IMR-90 (cell line): Measurements from ENCODE around the gene FBXL16. TPM values are rescaled to one million over a fixed set of nuclear protein-coding genes. Genes with fewer than 3 reads are reported as not detected.

Experiments used
- ATAC-seq: fragments of 200-7000 bp; cut with Tn5 transposase; 2 replicates; pipeline ENCODE4 v1.9.1; 2020; ENCODE audit warnings: low read depth, mild to moderate bottlenecking, moderate library complexity
- BruUV-seq: library from RNA; stranded (reverse); fragments of 400-500 nt; replicated peaks from 2 replicates; lab custom pipeline; 2021; lab: Mats Ljungman, UMichigan
- CTCF ChIA-PET: fragments of 300-600 bp; formaldehyde crosslinking; extraction: SDS; loops from one replicate; lab custom pipeline; 2021; ENCODE audit warnings: antibody characterized with exemption; lab: Yijun Ruan, JAX
- POLR2A ChIA-PET: fragments of 300-600 bp; sonication (Branson Sonifier 250); formaldehyde crosslinking; loops from one replicate; lab custom pipeline; 2022; ENCODE audit warnings: antibody characterized with exemption; ENCODE audit not compliant: unreplicated experiment; lab: Charles Lee
- DNase-seq: peaks from one replicate; pipeline ENCODE4 v3.0.0; 2013
- H2AFZ ChIP-seq: replicated peaks from 2 replicates; pipeline ENCODE3; 2013; ENCODE audit warnings: low read length, mild to moderate bottlenecking; ENCODE audit not compliant: poor library complexity
- H2AK5ac ChIP-seq: 2 replicates; pipeline ENCODE4 v1.6.1; 2013; ENCODE audit warnings: low read depth, low read length, inconsistent platforms
- H2AK9ac ChIP-seq: replicated peaks from 2 replicates; pipeline ENCODE3; 2013; ENCODE audit warnings: mild to moderate bottlenecking, low read depth, low read length, moderate library complexity; ENCODE audit not compliant: poor library complexity
- H2BK120ac ChIP-seq: 2 replicates; pipeline ENCODE4 v1.6.1; 2013; ENCODE audit warnings: low read depth, low read length, inconsistent platforms
- H2BK15ac ChIP-seq: 3 replicates; pipeline ENCODE4 v1.6.1; 2013; ENCODE audit warnings: low read depth, low read length, inconsistent platforms
- H2BK20ac ChIP-seq: 2 replicates; pipeline ENCODE4 v1.6.1; 2013; ENCODE audit warnings: low read depth, mild to moderate bottlenecking, inconsistent platforms, low read length, moderate library complexity
- H2BK5ac ChIP-seq: 2 replicates; pipeline ENCODE4 v1.6.1; 2013; ENCODE audit warnings: mild to moderate bottlenecking, low read depth, low read length, inconsistent platforms; ENCODE audit not compliant: poor library complexity, severe bottlenecking
- H3K14ac ChIP-seq: replicated peaks from 2 replicates; pipeline ENCODE4 v1.6.1; 2013; ENCODE audit warnings: low read depth, low read length, inconsistent platforms
- H3K18ac ChIP-seq: 2 replicates; pipeline ENCODE4 v1.6.1; 2013; ENCODE audit warnings: low read depth, low read length, control low read depth
- H3K23ac ChIP-seq: 2 replicates; pipeline ENCODE4 v1.6.1; 2013; ENCODE audit warnings: low read depth, low read length, inconsistent platforms
- H3K27ac ChIP-seq: 2 replicates; pipeline ENCODE4 v1.5.1; 2013; ENCODE audit warnings: mild to moderate bottlenecking, control low read depth, low read length; ENCODE audit not compliant: insufficient read depth
- H3K27me3 ChIP-seq: 2 replicates; pipeline ENCODE4 v1.6.1; 2013; ENCODE audit warnings: low read length; ENCODE audit not compliant: control insufficient read depth, insufficient read depth
- H3K36me3 ChIP-seq: 2 replicates; pipeline ENCODE4 v1.6.1; 2013; ENCODE audit warnings: low read length, mixed read lengths; ENCODE audit not compliant: control insufficient read depth, insufficient read depth
- H3K4ac ChIP-seq: 2 replicates; pipeline ENCODE4 v1.6.1; 2013; ENCODE audit warnings: low read depth, low read length, inconsistent platforms
- H3K4me1 ChIP-seq: 2 replicates; pipeline ENCODE4 v1.6.1; 2013; ENCODE audit warnings: low read length, mixed read lengths; ENCODE audit not compliant: control insufficient read depth, insufficient read depth
- H3K4me2 ChIP-seq: 2 replicates; pipeline ENCODE4 v1.6.1; 2013; ENCODE audit warnings: low read depth, mild to moderate bottlenecking, control low read depth, low read length, moderate library complexity
- H3K4me3 ChIP-seq: 2 replicates; pipeline ENCODE4 v1.5.1; 2013; ENCODE audit warnings: low read depth, mild to moderate bottlenecking, control low read depth, low read length, moderate library complexity; ENCODE audit not compliant: insufficient read depth
- H3K56ac ChIP-seq: 2 replicates; pipeline ENCODE4 v1.6.1; 2013; ENCODE audit warnings: low read length, inconsistent platforms; ENCODE audit not compliant: insufficient read depth; ENCODE audit errors: extremely low read depth
- H3K79me1 ChIP-seq, 2 experiments: 2 replicates each; pipeline ENCODE4 v1.6.1; 2013; ENCODE audit warnings: low read length in 2 of 2, inconsistent platforms in 1 of 2, low read depth in 1 of 2
- H3K9ac ChIP-seq: 2 replicates; pipeline ENCODE4 v1.6.1; 2013; ENCODE audit warnings: low read depth, low read length, control low read depth
- H3K9me1 ChIP-seq: 2 replicates; pipeline ENCODE4 v1.6.1; 2013; ENCODE audit warnings: low read length, inconsistent platforms; ENCODE audit not compliant: insufficient read depth
- H3K9me3 ChIP-seq: 2 replicates; pipeline ENCODE4 v1.6.1; 2013; ENCODE audit warnings: low read length; ENCODE audit not compliant: control insufficient read depth, insufficient read depth
- H4K20me1 ChIP-seq: 2 replicates; pipeline ENCODE4 v1.6.1; 2013; ENCODE audit warnings: low read length, inconsistent platforms; ENCODE audit not compliant: insufficient read depth
- H4K5ac ChIP-seq: 2 replicates; pipeline ENCODE4 v1.6.1; 2013; ENCODE audit warnings: mild to moderate bottlenecking, low read depth, low read length, control low read depth
- H4K8ac ChIP-seq, 2 experiments: 2 replicates each; pipeline ENCODE4 v1.6.1; 2013; ENCODE audit warnings: low read depth in 2 of 2, low read length in 2 of 2, control low read depth in 1 of 2, inconsistent platforms in 1 of 2
- H4K91ac ChIP-seq: 2 replicates; pipeline ENCODE4 v1.6.1; 2013; ENCODE audit warnings: low read depth, low read length, inconsistent platforms; ENCODE audit not compliant: insufficient read depth
- BHLHE40 ChIP-seq: fragments of 150-350 bp; IDR thresholded peaks from 2 replicates; pipeline ENCODE4 v1.6.1; 2016; ENCODE audit warnings: mild to moderate bottlenecking, low read depth, low read length
- CHD1 ChIP-seq: IDR thresholded peaks from 2 replicates; pipeline ENCODE4 v1.6.1; 2012; ENCODE audit warnings: low read depth, low read length, improper control_type of control experiment
- ELK1 ChIP-seq: fragments of 150-350 bp; IDR thresholded peaks from 2 replicates; pipeline ENCODE4 v1.6.1; 2016; ENCODE audit warnings: low read depth, mild to moderate bottlenecking, low read length, moderate library complexity, borderline replicate concordance
- POLR2A ChIP-seq: IDR thresholded peaks from 2 replicates; pipeline ENCODE4 v1.6.1; 2012; ENCODE audit warnings: mild to moderate bottlenecking, low read depth, low read length
- WGBS, 2 experiments: methylation state at CpG; one replicate each; pipeline versions ENCODE4 v1.1.5 to v1.1.7; 2013; ENCODE audit warnings: missing lambda C conversion rate in 2 of 2; ENCODE audit not compliant: insufficient read length in 1 of 2; ENCODE audit errors: extremely low coverage in 2 of 2; 5-methylcytosine and 5-hydroxymethylcytosine counted together
- dilution Hi-C: fragments of 300-500 bp; cut with HindIII; formaldehyde crosslinking; loops from one replicate; pipeline ENCODE4 v1.14.3; 2018; ENCODE audit warnings: low sequenced_read_pairs; ENCODE audit not compliant: unreplicated experiment
- in situ Hi-C: fragments of 300-500 bp; cut with MboI; formaldehyde crosslinking; loops from 3 replicates; pipeline ENCODE4 v1.14.3; 2019; ENCODE audit warnings: low sequenced_read_pairs, inconsistent platforms, mixed read lengths
- intact Hi-C: fragments of 100-400 bp; cut with micrococcal nuclease; formaldehyde crosslinking; loops from 2 replicates; pipeline ENCODE4 v1.10.0; 2022
- polyA plus RNA-seq, 3 experiments: library from polyadenylated mRNA; depleted of rRNA; stranded (reverse); fragments of >200 nt; gene quantifications; 2 replicates each; pipeline ENCODE4 v1.2.3, GENCODE V29; 2012; ENCODE audit warnings: low replicate concordance in 1 of 3
- total RNA-seq: library from RNA; depleted of rRNA; stranded (reverse); fragments of >200 nt; gene quantifications from 2 replicates; pipeline ENCODE4 v1.2.3, GENCODE V29; 2012

The FBXL16 gene
- total and polyA plus RNA-seq, 2 of the 4 experiments (the other 2 are of a cell fraction), result 0.18 to 2.2 TPM

- intact Hi-C loops (no loop called here), in situ Hi-C loops (loop anchor here (25.0 kb wide), 1 partner anchor 341 kb away; the partner anchor contains the start of gene SSTR5), dilution Hi-C loops (no loop called here)
- Histone ChIP-seq H2BK15ac (no peak within 1 kb of the TSS), H2AFZ (peak within 1 kb of the TSS; percentile 96), H3K9ac (peak within 1 kb of the TSS; percentile 88), H3K79me1 (peaks cover 13 to 18% of the 10 kb centered on the region in 2 experiments), H2AK9ac (peak within 1 kb of the TSS; percentile 92), H3K27me3 (no peaks in the 10 kb centered on the region), H3K14ac (peak within 1 kb of the TSS; percentile 49; the same call in 1 of the 2 replicates), H3K4me1 (peaks cover 13% of the 10 kb centered on the region), H2AK5ac (peak within 1 kb of the TSS; percentile 95), H4K5ac (peak within 1 kb of the TSS; percentile 95), H4K20me1 (peaks cover 6% of the 10 kb centered on the region), H4K91ac (peak within 1 kb of the TSS; percentile 81), H3K56ac (peak within 1 kb of the TSS; percentile 64), H3K4me3 (peak within 1 kb of the TSS; percentile 98), H3K27ac (peak within 1 kb of the TSS; percentile 97), H2BK20ac (no peak within 1 kb of the TSS), H2BK120ac (peak within 1 kb of the TSS; percentile 10; the same call in 1 of the 2 replicates), H2BK5ac (peak within 1 kb of the TSS; percentile 93), H3K9me3 (no peaks in the 10 kb centered on the region), H3K9me1 (no peaks in the 10 kb centered on the region), H4K8ac (peak within 1 kb of the TSS; percentile 92 to 94), H3K23ac (peak within 1 kb of the TSS; percentile 28; the same call in 1 of the 2 replicates), H3K36me3 (peaks cover 1% of the 10 kb centered on the region; the same call in 1 of the 2 replicates), H3K4me2 (peak within 1 kb of the TSS; percentile 79), H3K18ac (peak within 1 kb of the TSS; percentile 58; the same call in 1 of the 2 replicates), H3K4ac (peak within 1 kb of the TSS; percentile 88)
- peak; percentile 64 for DNase-seq
- TF ChIP-seq BHLHE40, result peak; percentile 78
- TF ChIP-seq POLR2A, result 0 out of 2 replicates have a peak, but pooled peaks have one; percentile 10
- no peak for TF ChIP-seq ELK1
- peak; percentile 68; the same call in 1 of the 2 replicates for TF ChIP-seq CHD1
- 6% methylated on average over 73 of the region's 106 CpGs; no CpG with 5 or more reads in 1 of the 2 experiments for WGBS, 2 experiments
- BruUV-seq, result no TSS peak
- CTCF ChIA-PET, result no interaction called here
- POLR2A ChIA-PET, result no interaction called here
- ATAC-seq, result peak; percentile 88
Measured at GRCh38 chr16:720990-721764, 15.6 kb upstream of the FBXL16 start, which contains the start of gene ANTKMT. Gene ANTKMT (plus strand): TSS chr16:721146. CDS start chr16:721275, 129 bp downstream.
